Activated naive CD4-positive, alpha-beta T cell treated with anti-CD3 and anti-CD28 coated beads for 36 hours (primary cell): Measurements from ENCODE around the gene CYB5R3. TPM values are rescaled to one million over a fixed set of nuclear protein-coding genes. Genes with fewer than 3 reads are reported as not detected.
"Not testable (repeated sequence)": the region's sequence is repeated elsewhere in the genome, so short reads cannot be mapped to it uniquely, and the experiment has no call there.

Source experiments
- CTCF ChIA-PET: fragments of 350-600 bp; sonication (Branson Sonifier 250); formaldehyde crosslinking; loops from one replicate; lab custom pipeline; 2021; ENCODE audit warnings: antibody characterized with exemption; lab: Charles Lee
- DNase-seq: peaks from one replicate; pipeline ENCODE4 v3.0.0-alpha.2; 2020
- H3K27ac Mint-ChIP-seq: one replicate; pipeline ENCODE4 v1.8.0; 2021; ENCODE audit warnings: mild to moderate bottlenecking, mixed read lengths
- H3K27me3 Mint-ChIP-seq: one replicate; pipeline ENCODE4 v1.8.0; 2021; ENCODE audit warnings: low read depth, mixed read lengths
- H3K36me3 Mint-ChIP-seq: one replicate; pipeline ENCODE4 v1.8.0; 2021; ENCODE audit warnings: low read depth, mixed read lengths
- H3K4me1 Mint-ChIP-seq: one replicate; pipeline ENCODE4 v1.8.0; 2021; ENCODE audit warnings: low read depth, mixed read lengths
- H3K4me3 Mint-ChIP-seq: one replicate; pipeline ENCODE4 v1.8.0; 2021; ENCODE audit warnings: mild to moderate bottlenecking, moderate library complexity, mixed read lengths
- H3K9me3 Mint-ChIP-seq: one replicate; pipeline ENCODE4 v1.8.0; 2021; ENCODE audit warnings: mixed read lengths
- intact Hi-C: fragments of 100-400 bp; cut with micrococcal nuclease; formaldehyde crosslinking; loops from one replicate; pipeline ENCODE4 v1.15.1; 2023
- total RNA-seq, 2 experiments: library from RNA; stranded (reverse); gene quantifications; one replicate each; pipeline ENCODE4 v1.2.3, GENCODE V29; 2021

CYB5R3 gene
- total RNA-seq, 2 experiments from 2014 or later, result 61.2 to 63.9 TPM

GRCh38 chr22:42624551-42625106 is 24.6 kb downstream of the CYB5R3 start:
- Mint-ChIP-seq H3K4me1 (peaks cover 3% of the 10 kb centered on the region), H3K36me3 (peaks cover 3% of the 10 kb centered on the region), H3K27ac (no peak overlapping the region), H3K9me3 (no peaks in the 10 kb centered on the region), H3K4me3 (no peak overlapping the region), H3K27me3 (no peaks in the 10 kb centered on the region)
- intact Hi-C loops, result no loop called here
- CTCF ChIA-PET, result interaction anchor here (0.6 kb wide), 1 partner anchor 268 kb away, joined by 3 read pairs; no protein-coding TSS in a partner anchor
- no peak for DNase-seq

GRCh38 chr22:42623756-42624441 is 25.3 kb downstream of the CYB5R3 start:
- intact Hi-C loops, result no loop called here
- peaks cover 3% of the 10 kb centered on the region for H3K36me3 Mint-ChIP-seq
- H3K27me3 Mint-ChIP-seq, result no peaks in the 10 kb centered on the region
- no peak for DNase-seq
- H3K4me3 Mint-ChIP-seq, result no peak overlapping the region
- H3K4me1 Mint-ChIP-seq, result peaks cover 3% of the 10 kb centered on the region
- no peaks in the 10 kb centered on the region for H3K9me3 Mint-ChIP-seq
- CTCF ChIA-PET, result interaction anchor here (0.7 kb wide), 1 partner anchor 29 kb away, joined by 3 read pairs; no protein-coding TSS in a partner anchor
- no peak overlapping the region for H3K27ac Mint-ChIP-seq

GRCh38 chr22:42623301-42623751 is 25.9 kb downstream of the CYB5R3 start:
- no peak overlapping the region for H3K27ac Mint-ChIP-seq
- H3K4me3 Mint-ChIP-seq, result no peak overlapping the region
- H3K9me3 Mint-ChIP-seq, result no peaks in the 10 kb centered on the region
- H3K4me1 Mint-ChIP-seq, result peaks cover 3% of the 10 kb centered on the region
- H3K27me3 Mint-ChIP-seq, result no peaks in the 10 kb centered on the region
- DNase-seq, result no peak
- H3K36me3 Mint-ChIP-seq, result peaks cover 3% of the 10 kb centered on the region
- CTCF ChIA-PET, result interaction anchor here (0.6 to 0.7 kb wide), 3 partner anchors 29 to 831 kb away, joined by 3 to 5 read pairs (median 3); no protein-coding TSS in a partner anchor
- intact Hi-C loops, result no loop called here

- Mint-ChIP-seq H3K4me3 (no peak overlapping the region), H3K27ac (no peak overlapping the region), H3K9me3 (no peaks in the 10 kb centered on the region), H3K27me3 (no peaks in the 10 kb centered on the region), H3K4me1 (peaks cover 3% of the 10 kb centered on the region), H3K36me3 (peaks cover 3% of the 10 kb centered on the region)
- CTCF ChIA-PET, result interaction anchor here (0.7 to 1.8 kb wide), 4 partner anchors 11 to 200 kb away, joined by 4 to 9 read pairs (median 4); no protein-coding TSS in a partner anchor
- intact Hi-C loops, result no loop called here
- DNase-seq, result no peak
Measured at GRCh38 chr22:42622061-42622710, 27.0 kb downstream of the CYB5R3 start.

- intact Hi-C loops, result no loop called here
- DNase-seq, result peak; percentile 66
- Mint-ChIP-seq H3K4me3 (no peak overlapping the region), H3K27me3 (no peaks in the 10 kb centered on the region), H3K27ac (no peak overlapping the region), H3K4me1 (peaks cover 3% of the 10 kb centered on the region), H3K36me3 (peaks cover 1% of the 10 kb centered on the region), H3K9me3 (no peaks in the 10 kb centered on the region)
- CTCF ChIA-PET, result interaction anchor here (0.7 to 1.8 kb wide), 8 partner anchors 11 to 469 kb away, joined by 3 to 9 read pairs (median 4); no protein-coding TSS in a partner anchor
Measured at GRCh38 chr22:42621505-42622002, 27.6 kb downstream of the CYB5R3 start.

DNA sequence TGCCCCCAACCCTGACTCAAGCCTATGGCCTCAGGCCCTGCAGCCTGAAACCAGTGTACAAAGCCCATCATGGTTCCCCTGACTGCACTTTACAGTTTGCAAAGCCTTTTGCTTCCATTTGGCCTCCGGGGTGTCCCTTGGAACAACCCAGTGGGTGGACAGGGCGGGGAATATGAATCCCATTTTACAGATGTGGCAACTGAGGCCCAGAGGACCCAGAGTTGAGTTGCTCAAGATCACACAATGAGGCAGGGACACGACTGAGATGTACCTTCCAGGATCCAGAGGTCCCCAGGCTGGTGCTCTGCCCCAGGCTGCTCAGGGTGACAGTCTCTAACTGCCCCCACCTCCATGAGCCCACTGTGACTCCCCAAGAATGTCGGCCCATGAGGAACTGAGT is 29.1 kb downstream of the CYB5R3 start:
- Mint-ChIP-seq H3K36me3 (no peaks in the 10 kb centered on the region), H3K9me3 (no peaks in the 10 kb centered on the region), H3K4me3 (no peak overlapping the region), H3K4me1 (peaks cover 12% of the 10 kb centered on the region), H3K27ac (no peak overlapping the region), H3K27me3 (no peaks in the 10 kb centered on the region)
- DNase-seq, result no peak
- CTCF ChIA-PET, result interaction anchor here (0.6 to 1.3 kb wide), 2 partner anchors 20 to 90 kb away, joined by 3 read pairs; no protein-coding TSS in a partner anchor
- intact Hi-C loops, result no loop called here

DNA sequence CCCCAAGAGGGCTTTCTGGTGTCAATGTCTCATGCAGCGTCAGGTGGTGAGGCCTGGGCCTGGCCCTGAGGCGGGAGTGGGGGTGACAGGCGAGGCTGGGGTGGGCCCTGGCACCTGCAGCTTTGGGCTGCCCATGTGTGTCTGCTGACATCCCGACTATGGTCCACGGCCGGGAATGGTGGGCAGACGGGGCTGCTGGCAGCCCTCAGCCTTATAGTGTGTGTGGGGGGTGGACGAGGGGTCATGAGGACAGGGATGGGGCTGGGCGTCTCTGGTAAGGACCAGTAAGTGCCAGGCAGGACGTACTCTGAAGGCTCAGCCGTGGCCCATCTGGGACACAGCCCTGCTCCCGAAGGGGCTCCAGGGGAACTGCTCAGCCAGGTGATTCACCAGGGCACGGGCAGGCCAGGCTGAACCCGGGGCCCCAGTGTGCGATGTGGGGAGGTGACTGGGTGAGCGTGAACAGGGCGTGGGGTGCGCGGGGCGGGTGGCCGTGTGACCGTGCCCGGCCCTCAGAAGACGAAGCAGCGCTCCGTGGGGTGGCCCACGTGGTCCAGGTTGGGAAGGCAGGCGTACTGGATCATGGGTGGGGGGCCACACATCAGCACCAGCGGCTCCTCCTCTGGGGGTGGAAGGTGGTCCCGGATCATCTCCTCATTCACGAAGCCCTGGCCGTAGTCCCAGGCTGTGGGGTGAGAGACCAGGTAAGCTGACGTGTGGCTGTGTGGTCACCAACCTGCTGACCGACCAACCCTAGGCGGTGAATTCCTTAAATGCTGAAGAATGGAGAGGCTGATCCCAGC is 29.7 kb downstream of the CYB5R3 start:
- no peak for DNase-seq
- Mint-ChIP-seq H3K4me3 (no peak overlapping the region), H3K36me3 (no peaks in the 10 kb centered on the region), H3K27me3 (no peaks in the 10 kb centered on the region), H3K9me3 (no peaks in the 10 kb centered on the region), H3K4me1 (peaks cover 12% of the 10 kb centered on the region), H3K27ac (no peak overlapping the region)
- intact Hi-C loops, result no loop called here
- CTCF ChIA-PET, result no interaction called here

- Mint-ChIP-seq H3K27me3 (no peaks in the 10 kb centered on the region), H3K36me3 (peaks cover 10% of the 10 kb centered on the region), H3K9me3 (no peaks in the 10 kb centered on the region), H3K4me3 (no peak overlapping the region), H3K27ac (peak overlapping the region; percentile 6), H3K4me1 (peaks cover 28% of the 10 kb centered on the region)
- DNase-seq, result no peak
- CTCF ChIA-PET, result no interaction called here
- intact Hi-C loops, result no loop called here
Measured at GRCh38 chr22:42617155-42617983, 31.8 kb downstream of the CYB5R3 start.

DNA sequence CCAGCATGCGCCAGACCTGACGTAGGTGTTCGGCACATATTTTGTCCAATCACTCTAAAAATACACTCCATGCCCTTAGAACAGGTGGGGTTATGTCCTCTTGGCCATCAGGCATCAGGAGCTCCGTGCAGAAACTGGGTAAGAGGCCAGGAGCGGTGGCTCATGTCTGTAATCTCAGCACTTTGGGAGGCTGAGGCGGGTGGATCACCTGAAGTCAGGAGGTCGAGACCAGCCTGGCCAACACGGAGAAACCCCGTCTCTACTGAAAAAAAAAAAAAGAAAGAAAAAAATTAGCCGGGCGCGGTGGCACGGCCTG is 33.4 kb downstream of the CYB5R3 start:
- H3K4me3 Mint-ChIP-seq, result peak overlapping the region; percentile 91
- intact Hi-C loops, result loop anchor here (1.0 to 2.0 kb wide), 4 partner anchors 33 to 571 kb away; partner anchors contain the start of genes CYB5R3, SMDT1 and TTLL12
- peak overlapping the region; percentile 100 for H3K27ac Mint-ChIP-seq
- DNase-seq, CTCF ChIA-PET, H3K27me3 Mint-ChIP-seq, H3K9me3 Mint-ChIP-seq: not testable (repeated sequence)
- peaks cover 19% of the 10 kb centered on the region for H3K36me3 Mint-ChIP-seq
- H3K4me1 Mint-ChIP-seq, result peaks cover 39% of the 10 kb centered on the region

DNA sequence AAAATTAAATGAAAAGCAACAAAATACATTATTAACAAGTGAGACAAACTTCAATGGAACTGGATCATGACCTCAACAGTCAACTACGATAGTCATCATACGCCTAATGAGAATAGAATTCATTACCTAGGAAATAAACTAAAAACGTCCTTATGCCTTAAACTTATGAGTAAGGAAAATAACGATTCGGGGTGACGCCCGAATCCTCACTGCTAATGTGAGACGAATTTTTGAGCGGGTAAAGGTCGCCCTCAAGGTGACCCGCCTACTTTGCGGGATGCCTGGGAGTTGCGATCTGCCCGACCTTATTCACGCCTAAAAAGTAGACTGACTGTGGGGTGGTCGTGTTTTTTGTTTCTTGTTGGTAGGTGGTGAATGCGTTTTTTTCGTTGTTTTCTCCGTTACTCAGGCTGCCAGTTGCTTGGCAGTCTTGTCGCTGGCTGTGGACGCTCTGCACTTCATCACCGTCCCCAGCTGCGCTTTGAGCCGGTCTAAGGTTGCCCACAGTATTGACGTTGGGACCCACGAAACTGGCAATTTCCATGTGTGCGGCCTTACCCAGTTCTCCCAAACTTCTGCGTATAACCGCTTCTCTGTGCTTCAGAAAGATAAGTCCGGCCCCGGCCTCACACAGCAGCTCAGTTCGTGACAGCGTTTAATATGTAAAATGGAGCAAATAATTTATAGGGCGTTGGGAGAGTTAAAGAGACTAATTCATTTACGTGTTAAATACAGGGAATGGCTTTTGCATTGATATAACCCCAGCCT is 33.9 kb downstream of the CYB5R3 start:
- intact Hi-C loops, result loop anchor here (1.0 to 2.0 kb wide), 4 partner anchors 34 to 572 kb away; partner anchors contain the start of genes CYB5R3, SMDT1 and TTLL12
- peaks cover 44% of the 10 kb centered on the region for H3K4me1 Mint-ChIP-seq
- H3K36me3 Mint-ChIP-seq, result peaks cover 20% of the 10 kb centered on the region
- H3K4me3 Mint-ChIP-seq, result peak overlapping the region; percentile 91
- CTCF ChIA-PET, result no interaction called here
- peak overlapping the region; percentile 100 for H3K27ac Mint-ChIP-seq
- H3K27me3 Mint-ChIP-seq, result no peaks in the 10 kb centered on the region
- peak; percentile 92 for DNase-seq
- no peaks in the 10 kb centered on the region for H3K9me3 Mint-ChIP-seq
